Measurements from ENCODE around the gene THPO.

GRCh38 chr3:184399410-184399809 lies 21.4 kb upstream of the THPO start:
- no peak for TF ChIP-seq TBL1XR1 (IDR thresholded peaks at IDR 0.05; ENCODE audit: low read depth, low read length)
- no peak for TF ChIP-seq ZBTB40 (IDR thresholded peaks at IDR 0.05; ENCODE audit: borderline replicate concordance)
- no peak for TF ChIP-seq CTCF (IDR thresholded peaks at IDR 0.05 in 2 of 3, conservative IDR thresholded peaks at IDR 0.05 in 1 of 3; ENCODE audit: control insufficient read depth in 2 of 3, extremely low read depth in 1 of 3, insufficient read depth in 1 of 3, low read depth in 3 of 3, low read length in 3 of 3)
- no peak for TF ChIP-seq TCF3 (IDR thresholded peaks at IDR 0.05; ENCODE audit: borderline replicate concordance, insufficient read depth, low read depth, low read length)
- TF ChIP-seq SREBF1 (IDR thresholded peaks at IDR 0.05; ENCODE audit: low read length), result no peak
- TF ChIP-seq EP300 (IDR thresholded peaks at IDR 0.05; ENCODE audit: borderline replicate concordance in 1 of 2, control insufficient read depth in 1 of 2, low read depth in 2 of 2, low read length in 2 of 2), result no peak
- no peak for TF ChIP-seq CHD2 (IDR thresholded peaks at IDR 0.05; ENCODE audit: borderline replicate concordance, low read depth, low read length)
- TF ChIP-seq POLR2AphosphoS5 (IDR thresholded peaks at IDR 0.05; ENCODE audit: low read length), result no peak
- no peak for TF ChIP-seq GABPA (IDR thresholded peaks at IDR 0.05; ENCODE audit: low read depth)
